HCT116 (cell line): ENCODE data around the gene TES.

ENCODE experiments used
- CTCF ChIP-seq, 3 experiments: fragments of 200-600 bp in 1 of 3; sonication (generic) in 1 of 3; IDR thresholded peaks in 2 of 3; conservative IDR thresholded peaks in 1 of 3; 2 replicates each; pipeline ENCODE4 v1.5.1; 2012 to 2017; ENCODE audit warnings: low read depth in 2 of 3, low read length in 2 of 3, antibody characterized with exemption in 1 of 3, borderline replicate concordance in 1 of 3, control low read depth in 1 of 3, mild to moderate bottlenecking in 1 of 3, mixed read lengths in 1 of 3, mixed run types in 1 of 3, moderate library complexity in 1 of 3; ENCODE audit not compliant: insufficient read depth in 1 of 3
- EGR1 ChIP-seq: IDR thresholded peaks from 2 replicates; pipeline ENCODE4 v1.6.1; 2012; ENCODE audit warnings: low read depth
- EZH2 ChIP-seq: fragments of 200-600 bp; sonication (generic); IDR thresholded peaks from 2 replicates; pipeline ENCODE4 v1.6.1; 2017; ENCODE audit warnings: antibody characterized with exemption, mixed run types
- EZH2phosphoT487 ChIP-seq: fragments of 200-600 bp; IDR thresholded peaks from 2 replicates; pipeline ENCODE4 v1.6.1; 2018; ENCODE audit warnings: antibody characterized with exemption, borderline replicate concordance
- POLR2A ChIP-seq: IDR thresholded peaks from 2 replicates; pipeline ENCODE4 v1.7.0; 2011; ENCODE audit warnings: borderline replicate concordance; ENCODE audit not compliant: insufficient read depth, insufficient read length; ENCODE audit errors: extremely low read depth
- SRF ChIP-seq: IDR thresholded peaks from 2 replicates; pipeline ENCODE4 v1.6.1; 2012; ENCODE audit warnings: low read depth

GRCh38 chr7:116293633-116294032 is 83.3 kb downstream of the TES start:
- TF ChIP-seq EGR1, result no peak
- no peak for TF ChIP-seq EZH2
- TF ChIP-seq SRF, result no peak
- no peak for TF ChIP-seq EZH2phosphoT487
- TF ChIP-seq CTCF (IDR thresholded peaks at IDR 0.05 in 2 of 3, conservative IDR thresholded peaks at IDR 0.05 in 1 of 3; ENCODE audit: borderline replicate concordance in 1 of 3, insufficient read depth in 1 of 3, low read depth in 2 of 3, low read length in 2 of 3), result no peak
- TF ChIP-seq POLR2A, result no peak
